Measurements from ENCODE around the gene KDELR3. TPM values are rescaled to one million over a fixed set of nuclear protein-coding genes. Genes with fewer than 3 reads are reported as not detected.

Gene KDELR3
- total and polyA plus RNA-seq, 10 of the 15 experiments (the other 5 are each of a cell fraction or from before 2014, with no cell fraction given): 0.15 to 0.98 (median 0.25) TPM; not detected in 1

DNA sequence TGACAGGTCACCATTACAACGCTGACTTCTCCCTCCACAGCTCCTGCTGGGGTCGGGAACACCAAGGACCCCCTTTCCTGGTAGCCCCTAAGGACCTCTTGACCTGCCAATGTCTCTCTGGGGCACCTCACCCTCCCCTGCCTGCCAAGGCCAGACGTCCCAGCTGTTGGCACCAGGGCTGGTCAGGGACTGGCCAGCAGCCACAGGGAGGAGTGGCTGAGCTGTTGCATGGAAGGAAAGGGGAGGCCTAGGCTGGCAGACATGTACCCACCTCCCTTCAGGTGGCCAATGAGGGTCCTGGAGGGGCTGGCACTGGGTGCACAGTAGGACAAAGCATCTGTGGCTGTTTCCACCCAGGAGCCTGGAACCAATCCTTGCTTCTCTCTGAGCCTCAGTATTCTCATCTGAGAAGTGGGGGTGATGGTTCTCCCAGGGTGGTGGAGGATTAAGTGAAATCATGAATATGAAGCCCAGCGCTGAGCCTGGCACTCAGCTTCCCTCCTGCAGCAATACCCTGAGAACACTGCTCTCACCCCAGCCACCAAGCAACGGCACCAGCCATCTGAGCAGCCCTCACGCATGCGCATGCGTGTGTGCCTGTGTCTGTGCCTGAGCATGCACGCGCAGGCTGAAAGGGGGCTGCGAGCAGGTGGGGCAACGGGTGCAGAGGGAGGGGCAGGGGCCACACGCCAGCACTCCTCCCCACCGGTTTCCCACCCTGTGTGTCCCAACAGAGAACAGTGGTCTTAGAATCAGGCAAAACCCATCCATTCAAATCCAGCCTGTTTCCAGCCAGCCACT lies 18.8 kb upstream of the KDELR3 start (continued):
- TF ChIP-seq, protein P1, sequence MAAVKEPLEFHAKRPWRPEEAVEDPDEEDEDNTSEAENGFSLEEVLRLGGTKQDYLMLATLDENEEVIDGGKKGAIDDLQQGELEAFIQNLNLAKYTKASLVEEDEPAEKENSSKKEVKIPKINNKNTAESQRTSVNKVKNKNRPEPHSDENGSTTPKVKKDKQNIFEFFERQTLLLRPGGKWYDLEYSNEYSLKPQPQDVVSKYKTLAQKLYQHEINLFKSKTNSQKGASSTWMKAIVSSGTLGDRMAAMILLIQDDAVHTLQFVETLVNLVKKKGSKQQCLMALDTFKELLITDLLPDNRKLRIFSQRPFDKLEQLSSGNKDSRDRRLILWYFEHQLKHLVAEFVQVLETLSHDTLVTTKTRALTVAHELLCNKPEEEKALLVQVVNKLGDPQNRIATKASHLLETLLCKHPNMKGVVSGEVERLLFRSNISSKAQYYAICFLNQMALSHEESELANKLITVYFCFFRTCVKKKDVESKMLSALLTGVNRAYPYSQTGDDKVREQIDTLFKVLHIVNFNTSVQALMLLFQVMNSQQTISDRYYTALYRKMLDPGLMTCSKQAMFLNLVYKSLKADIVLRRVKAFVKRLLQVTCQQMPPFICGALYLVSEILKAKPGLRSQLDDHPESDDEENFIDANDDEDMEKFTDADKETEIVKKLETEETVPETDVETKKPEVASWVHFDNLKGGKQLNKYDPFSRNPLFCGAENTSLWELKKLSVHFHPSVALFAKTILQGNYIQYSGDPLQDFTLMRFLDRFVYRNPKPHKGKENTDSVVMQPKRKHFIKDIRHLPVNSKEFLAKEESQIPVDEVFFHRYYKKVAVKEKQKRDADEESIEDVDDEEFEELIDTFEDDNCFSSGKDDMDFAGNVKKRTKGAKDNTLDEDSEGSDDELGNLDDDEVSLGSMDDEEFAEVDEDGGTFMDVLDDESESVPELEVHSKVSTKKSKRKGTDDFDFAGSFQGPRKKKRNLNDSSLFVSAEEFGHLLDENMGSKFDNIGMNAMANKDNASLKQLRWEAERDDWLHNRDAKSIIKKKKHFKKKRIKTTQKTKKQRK (IDR thresholded peaks at IDR 0.05; ENCODE audit: low read depth, low read length): no peak

DNA sequence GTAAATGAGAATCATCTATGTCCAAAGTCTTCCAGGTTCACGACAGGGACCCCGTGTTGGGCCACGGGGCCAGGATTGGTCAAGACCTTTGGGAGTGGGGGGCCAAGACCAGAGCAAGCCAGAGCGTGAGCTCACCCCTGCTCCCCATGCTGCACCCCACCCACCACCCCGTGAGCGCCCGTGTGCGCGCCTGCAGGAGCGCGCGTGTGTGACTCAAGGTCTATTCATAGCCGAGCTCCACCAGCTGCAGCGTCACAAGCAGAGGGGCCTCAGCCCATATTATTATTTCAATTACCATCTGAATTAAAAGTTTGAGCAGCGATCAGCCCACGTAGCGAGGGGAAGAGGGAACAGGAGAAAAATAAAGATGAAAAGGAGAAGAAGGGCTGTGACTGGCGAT lies 18.1 kb upstream of the KDELR3 start:
- 55% methylated on average over 17 of the region's 18 CpGs for WGBS (ENCODE audit: insufficient coverage, insufficient replicate concordance, low lambda C conversion rate, missing lambda C conversion rate)
- intact Hi-C loops (cut with micrococcal nuclease; ENCODE audit: unreplicated experiment): no loop called here
- TF ChIP-seq, protein P2, sequence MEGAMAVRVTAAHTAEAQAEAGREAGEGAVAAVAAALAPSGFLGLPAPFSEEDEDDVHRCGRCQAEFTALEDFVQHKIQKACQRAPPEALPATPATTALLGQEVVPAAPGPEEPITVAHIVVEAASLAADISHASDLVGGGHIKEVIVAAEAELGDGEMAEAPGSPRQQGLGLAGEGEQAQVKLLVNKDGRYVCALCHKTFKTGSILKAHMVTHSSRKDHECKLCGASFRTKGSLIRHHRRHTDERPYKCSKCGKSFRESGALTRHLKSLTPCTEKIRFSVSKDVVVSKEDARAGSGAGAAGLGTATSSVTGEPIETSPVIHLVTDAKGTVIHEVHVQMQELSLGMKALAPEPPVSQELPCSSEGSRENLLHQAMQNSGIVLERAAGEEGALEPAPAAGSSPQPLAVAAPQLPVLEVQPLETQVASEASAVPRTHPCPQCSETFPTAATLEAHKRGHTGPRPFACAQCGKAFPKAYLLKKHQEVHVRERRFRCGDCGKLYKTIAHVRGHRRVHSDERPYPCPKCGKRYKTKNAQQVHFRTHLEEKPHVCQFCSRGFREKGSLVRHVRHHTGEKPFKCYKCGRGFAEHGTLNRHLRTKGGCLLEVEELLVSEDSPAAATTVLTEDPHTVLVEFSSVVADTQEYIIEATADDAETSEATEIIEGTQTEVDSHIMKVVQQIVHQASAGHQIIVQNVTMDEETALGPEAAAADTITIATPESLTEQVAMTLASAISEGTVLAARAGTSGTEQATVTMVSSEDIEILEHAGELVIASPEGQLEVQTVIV (IDR thresholded peaks at IDR 0.05; ENCODE audit: borderline replicate concordance, partially characterized antibody): no peak
- TF ChIP-seq FOS (IDR thresholded peaks at IDR 0.05; ENCODE audit: borderline replicate concordance, extremely low read depth, insufficient read length) (no peak), CBFB (IDR thresholded peaks at IDR 0.05; ENCODE audit: low read depth) (no peak), EGR1 (IDR thresholded peaks at IDR 0.05; ENCODE audit: borderline replicate concordance in 1 of 2, low read depth in 2 of 2, low read length in 2 of 2) (no peak), BMI1 (IDR thresholded peaks at IDR 0.05; ENCODE audit: borderline replicate concordance) (no peak), EED (IDR thresholded peaks at IDR 0.05; ENCODE audit: low read depth) (no peak), TCF7 (IDR thresholded peaks at IDR 0.05; ENCODE audit: borderline replicate concordance) (no peak), IKZF1 (conservative IDR thresholded peaks at IDR 0.05) (no peak), PML (IDR thresholded peaks at IDR 0.05; ENCODE audit: low read length) (no peak), NR2C1 (IDR thresholded peaks at IDR 0.05) (no peak), KDM1A (IDR thresholded peaks at IDR 0.05; ENCODE audit: borderline replicate concordance) (no peak), POU2F2 (IDR thresholded peaks at IDR 0.05; ENCODE audit: borderline replicate concordance, low read depth, low read length) (no peak), MTA3 (IDR thresholded peaks at IDR 0.05; ENCODE audit: borderline replicate concordance, low read length) (no peak)
- TF ChIP-seq, protein P3, sequence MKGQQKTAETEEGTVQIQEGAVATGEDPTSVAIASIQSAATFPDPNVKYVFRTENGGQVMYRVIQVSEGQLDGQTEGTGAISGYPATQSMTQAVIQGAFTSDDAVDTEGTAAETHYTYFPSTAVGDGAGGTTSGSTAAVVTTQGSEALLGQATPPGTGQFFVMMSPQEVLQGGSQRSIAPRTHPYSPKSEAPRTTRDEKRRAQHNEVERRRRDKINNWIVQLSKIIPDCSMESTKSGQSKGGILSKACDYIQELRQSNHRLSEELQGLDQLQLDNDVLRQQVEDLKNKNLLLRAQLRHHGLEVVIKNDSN (IDR thresholded peaks at IDR 0.05; ENCODE audit: borderline replicate concordance, extremely low read length, insufficient read depth, low read depth, low read length): no peak

More for the DNA sequence above, 18.1 kb upstream of the KDELR3 start:
- RAD21 ChIA-PET (ENCODE audit: unreplicated experiment): no interaction called here
- SMC1A ChIA-PET (ENCODE audit: uncharacterized antibody, unreplicated experiment): no interaction called here
- no peaks in the 10 kb centered on the region for H3K36me3 ChIP-seq (ENCODE audit: control insufficient read depth in 2 of 2, insufficient read depth in 2 of 2, low read length in 1 of 2)
- H3K4me3 ChIP-seq: no peak overlapping the region
- DNase-seq (ENCODE audit: low read depth, low spot score) (no peak), FAIRE-seq (no peak), ATAC-seq (no peak)
- H4K20me1 ChIP-seq (ENCODE audit: control insufficient read depth, insufficient read depth): peaks cover 3% of the 10 kb centered on the region; the same call in 1 of the 2 replicates
- H3K27ac ChIP-seq (ENCODE audit: control insufficient read depth, insufficient read depth): no peak overlapping the region
- no peak overlapping the region for H2AFZ ChIP-seq (ENCODE audit: control insufficient read depth, low read depth, low read length)
- H3K9ac ChIP-seq (ENCODE audit: control insufficient read depth, insufficient read depth, low read length): no peak overlapping the region
- in situ Hi-C loops (cut with MboI): no loop called here
- H3K27me3 ChIP-seq (replicated peaks in 1 of 2; ENCODE audit: control insufficient read depth in 2 of 2, insufficient read depth in 2 of 2, low read length in 1 of 2): peaks cover 5 to 14% of the 10 kb centered on the region in 2 experiments
- BruUV-seq (replicated peaks): no TSS peak
- no peaks in the 10 kb centered on the region for H3K79me2 ChIP-seq (ENCODE audit: control insufficient read depth, insufficient read depth, low read length)
- no peaks in the 10 kb centered on the region for H3K9me3 ChIP-seq (replicated peaks; ENCODE audit: control insufficient read depth, insufficient read depth, low read length)
- no peak overlapping the region for H3K4me2 ChIP-seq (ENCODE audit: control insufficient read depth, insufficient read depth)
- peaks cover 6% of the 10 kb centered on the region; the same call in 1 of the 2 replicates for H3K4me1 ChIP-seq (ENCODE audit: control insufficient read depth, insufficient read depth, low read length)
- CTCF ChIA-PET: no interaction called here
- POLR2A ChIA-PET: no interaction called here
